Measurements from ENCODE around the gene TRAPPC10.

The TRAPPC10 gene

GRCh38 chr21:44058652-44058964, 46.5 kb downstream of the TRAPPC10 start:
- in situ Hi-C loops (cut with HindIII; ENCODE audit: low sequenced_read_pairs): no loop called here

- in situ Hi-C loops (cut with HindIII; ENCODE audit: low sequenced_read_pairs): no loop called here
Measured at GRCh38 chr21:44058981-44059380, 46.9 kb downstream of the TRAPPC10 start.

GRCh38 chr21:44059710-44060109, 47.6 kb downstream of the TRAPPC10 start:
- in situ Hi-C loops (cut with HindIII; ENCODE audit: low sequenced_read_pairs): no loop called here

DNA sequence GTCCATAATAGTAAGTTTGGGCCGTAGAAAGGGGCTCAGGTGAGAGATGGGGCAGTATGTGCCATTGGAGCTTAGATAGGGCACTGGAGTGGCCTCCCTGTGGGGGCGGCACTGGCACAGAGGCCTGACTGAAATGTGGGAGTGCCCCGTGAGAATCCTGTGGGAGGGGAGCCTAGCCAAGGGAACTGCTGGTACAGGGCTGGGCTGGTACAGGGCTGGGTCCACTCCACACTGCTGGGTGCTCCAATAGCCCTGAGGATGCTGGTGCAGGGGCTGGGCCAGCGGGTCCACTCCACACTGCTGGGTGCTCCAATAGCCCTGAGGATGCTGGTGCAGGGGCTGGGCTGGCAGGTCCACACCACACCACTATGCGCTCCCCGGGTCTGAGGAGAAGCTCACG, 50.3 kb downstream of the TRAPPC10 start:
- in situ Hi-C loops (cut with HindIII; ENCODE audit: low sequenced_read_pairs): no loop called here

GRCh38 chr21:44063151-44063912, 51.2 kb downstream of the TRAPPC10 start:
- in situ Hi-C loops (cut with HindIII; ENCODE audit: low sequenced_read_pairs): no loop called here

GRCh38 chr21:44064852-44065403, 52.8 kb downstream of the TRAPPC10 start:
- in situ Hi-C loops (cut with HindIII; ENCODE audit: low sequenced_read_pairs): no loop called here

DNA sequence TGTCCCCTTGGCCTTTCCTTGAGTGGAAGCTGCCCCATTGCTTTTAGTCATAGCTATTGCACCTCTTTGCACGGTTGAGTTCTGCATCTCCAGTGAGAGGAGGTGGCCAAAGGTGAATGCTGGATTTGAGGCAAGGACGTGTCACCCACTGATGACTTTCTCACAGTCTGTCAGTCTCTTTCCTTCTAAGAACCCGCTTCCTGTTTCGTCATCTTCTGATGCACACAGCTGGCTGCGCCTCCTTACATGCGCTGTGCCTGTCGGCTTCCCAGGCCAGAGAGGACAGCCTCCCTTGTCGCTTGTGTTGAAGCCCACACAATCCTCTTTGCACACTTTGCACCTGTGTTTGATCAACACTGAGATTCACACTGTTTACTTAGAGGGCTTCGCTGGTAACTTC, 53.3 kb downstream of the TRAPPC10 start:
- in situ Hi-C loops (cut with HindIII; ENCODE audit: low sequenced_read_pairs): no loop called here

DNA sequence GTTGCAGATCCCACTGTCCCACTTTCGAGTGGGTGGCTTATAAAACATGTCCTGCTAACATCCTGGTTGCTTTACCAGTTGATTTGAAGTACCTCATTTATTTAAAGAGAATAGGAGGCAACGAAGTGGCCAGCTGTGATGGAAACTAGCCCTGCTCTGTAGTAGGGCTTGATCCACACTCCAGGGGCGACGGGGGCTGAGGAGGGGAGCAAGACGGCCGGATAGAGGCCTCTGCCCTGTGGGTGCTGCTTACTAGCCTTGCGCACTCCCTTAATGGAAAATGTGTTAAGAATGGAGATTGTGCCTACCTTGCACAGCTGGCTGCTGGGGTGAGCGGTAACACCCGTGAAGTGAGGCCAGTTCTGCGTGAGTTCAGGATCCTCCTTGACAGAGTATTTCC, 54.0 kb downstream of the TRAPPC10 start:
- in situ Hi-C loops (cut with HindIII; ENCODE audit: low sequenced_read_pairs): no loop called here

DNA sequence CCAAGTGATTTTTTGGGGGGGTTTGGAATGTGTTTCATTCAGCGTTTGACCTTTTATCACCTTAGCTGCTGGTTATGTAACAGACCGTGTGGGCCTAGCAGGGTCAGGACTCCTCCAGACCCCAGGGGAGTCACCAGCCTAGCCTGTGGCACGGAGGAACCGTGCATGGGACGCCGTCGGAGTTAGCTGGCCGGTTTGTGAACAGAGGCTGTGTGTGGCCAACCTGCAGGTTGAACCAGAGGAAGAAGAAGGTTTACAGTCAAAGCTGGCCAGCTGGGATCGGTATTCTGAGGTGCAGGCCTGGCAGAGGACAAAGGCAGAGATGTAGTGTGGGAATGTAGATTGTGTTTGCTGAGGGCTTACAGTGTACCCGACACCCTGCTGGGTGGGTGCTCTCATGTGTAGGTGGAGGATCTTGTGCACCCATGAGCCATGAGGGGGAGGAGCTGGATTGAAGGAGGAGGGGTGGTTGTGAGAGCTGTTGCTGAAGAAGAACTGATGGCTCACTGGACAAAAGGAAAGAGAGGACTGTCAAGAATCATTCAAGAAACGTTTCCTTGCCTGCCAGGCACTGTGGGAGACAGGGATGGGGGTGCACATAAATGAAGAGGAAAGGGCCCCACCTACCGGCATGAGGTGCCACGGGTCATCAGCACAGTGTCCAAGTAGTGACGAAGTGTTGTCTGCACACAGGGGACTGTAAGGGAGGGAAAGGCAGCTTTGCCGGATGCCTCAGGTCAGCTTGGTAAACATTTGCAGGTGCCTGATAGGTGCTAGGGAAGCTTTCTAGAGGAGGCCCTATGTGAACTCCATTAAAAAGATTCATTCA, 55.1 kb downstream of the TRAPPC10 start:
- in situ Hi-C loops (cut with HindIII; ENCODE audit: low sequenced_read_pairs): no loop called here

- in situ Hi-C loops (cut with HindIII; ENCODE audit: low sequenced_read_pairs): no loop called here
Measured at GRCh38 chr21:44070391-44070790, 58.3 kb downstream of the TRAPPC10 start.

GRCh38 chr21:44071359-44072104, 59.4 kb downstream of the TRAPPC10 start:
- in situ Hi-C loops (cut with HindIII; ENCODE audit: low sequenced_read_pairs): no loop called here

GRCh38 chr21:44072111-44072510, 60.0 kb downstream of the TRAPPC10 start:
- in situ Hi-C loops (cut with HindIII; ENCODE audit: low sequenced_read_pairs): no loop called here

GRCh38 chr21:44074315-44074958, 62.3 kb downstream of the TRAPPC10 start:
- in situ Hi-C loops (cut with HindIII; ENCODE audit: low sequenced_read_pairs): no loop called here

- in situ Hi-C loops (cut with HindIII; ENCODE audit: low sequenced_read_pairs): no loop called here
Measured at GRCh38 chr21:44076316-44076715, 64.2 kb downstream of the TRAPPC10 start.

DNA sequence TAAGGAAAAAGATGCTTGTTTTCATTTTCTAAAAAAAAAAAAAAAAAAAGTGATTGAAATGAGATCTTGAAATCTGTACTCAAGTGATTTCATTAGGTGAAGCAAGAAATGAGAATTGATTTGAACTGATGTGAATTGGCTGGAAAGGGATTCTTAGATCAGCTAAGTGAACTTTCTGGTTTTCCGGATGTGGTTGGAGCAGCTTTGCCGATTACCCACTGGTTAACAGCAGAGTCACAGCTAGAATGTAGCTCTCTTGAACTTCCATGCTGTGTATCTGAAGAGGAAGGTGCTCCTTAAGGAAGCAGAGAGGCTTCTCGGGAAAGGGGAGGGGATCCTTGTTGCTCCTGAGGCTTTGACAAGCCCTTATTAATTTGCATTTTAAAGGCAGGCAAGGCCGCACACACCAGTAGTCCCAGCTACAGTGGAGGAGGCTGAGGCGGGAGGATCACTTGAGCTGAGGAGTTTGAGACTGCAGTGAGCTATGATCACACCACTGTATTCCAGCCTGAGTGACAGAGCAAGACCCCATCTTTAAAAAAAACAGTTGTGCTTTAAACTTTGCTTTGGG, 66.4 kb downstream of the TRAPPC10 start:
- in situ Hi-C loops (cut with HindIII; ENCODE audit: low sequenced_read_pairs): no loop called here

DNA sequence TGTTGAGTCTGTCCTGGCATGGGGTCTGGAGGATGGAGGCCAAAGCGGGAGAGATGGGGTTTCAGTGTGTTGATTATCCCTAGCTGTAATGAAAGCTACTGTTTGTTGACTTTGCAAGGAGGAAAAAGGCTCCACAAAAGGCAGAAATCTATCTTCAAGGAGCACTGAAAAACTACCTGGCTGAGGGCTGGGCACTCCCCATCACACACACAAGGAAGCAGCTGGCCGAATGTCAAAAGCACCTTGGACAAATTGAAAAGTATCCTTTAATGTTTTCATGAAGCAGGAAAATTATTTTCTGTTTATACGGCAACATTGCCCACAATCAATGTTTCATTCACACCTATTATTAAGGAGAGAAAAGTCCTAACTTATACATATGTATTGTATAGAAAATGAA, 67.3 kb downstream of the TRAPPC10 start:
- in situ Hi-C loops (cut with HindIII; ENCODE audit: low sequenced_read_pairs): no loop called here

- in situ Hi-C loops (cut with HindIII; ENCODE audit: low sequenced_read_pairs): no loop called here
Measured at GRCh38 chr21:44079846-44080245, 67.7 kb downstream of the TRAPPC10 start.

- in situ Hi-C loops (cut with HindIII; ENCODE audit: low sequenced_read_pairs): no loop called here
Measured at GRCh38 chr21:44082648-44083440, 70.7 kb downstream of the TRAPPC10 start.

DNA sequence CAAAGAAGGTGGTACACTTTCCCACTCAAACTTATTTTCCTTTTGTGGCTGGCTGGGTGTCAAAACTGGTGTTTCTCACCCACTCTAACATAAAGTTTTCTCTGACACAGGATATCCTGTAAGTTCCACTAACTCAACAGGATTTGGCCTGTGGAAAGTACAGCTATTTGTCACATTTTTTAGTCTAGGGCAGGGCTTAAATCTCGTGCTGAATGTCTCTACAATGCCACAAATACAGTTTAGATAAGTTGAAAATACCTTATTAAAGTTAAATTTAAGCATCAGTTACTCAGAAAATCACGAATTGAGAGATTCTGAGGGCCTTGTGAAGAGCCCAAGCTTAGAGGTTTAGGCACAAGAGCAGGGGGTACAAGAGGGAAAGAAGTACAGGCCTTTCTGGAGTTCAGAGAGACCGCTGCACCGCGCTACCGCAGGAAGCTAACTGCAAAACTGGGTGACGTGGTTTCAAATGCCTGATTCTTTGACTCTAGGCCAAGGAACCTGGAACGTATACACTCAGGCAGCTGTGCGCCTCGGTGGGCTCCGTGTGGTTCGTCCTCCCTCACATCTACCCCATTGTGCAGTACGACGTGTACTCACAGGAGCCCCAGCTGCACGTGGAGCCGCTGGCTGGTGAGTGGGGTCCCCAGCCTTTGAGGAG, 71.7 kb downstream of the TRAPPC10 start:
- in situ Hi-C loops (cut with HindIII; ENCODE audit: low sequenced_read_pairs): no loop called here

All from endothelial cell of hepatic sinusoid (primary cell).